NCI-H2227 treated with DMSO at 0.1 percent for 48 hours (cell line): ENCODE data around the gene CIAO2B.
A peak's percentile ranks its signal among the peaks of the same experiment; 100 is the strongest.

Experiments
- DNase-seq: peaks from one replicate; lab custom pipeline; 2025; lab: John Stamatoyannopoulos, UW

The CIAO2B gene

GRCh38 chr16:66919569-66920298 lies 14.5 kb downstream of the CIAO2B start:
- no peak for DNase-seq

GRCh38 chr16:66918803-66919568 lies 15.2 kb downstream of the CIAO2B start, which contains the start of gene CDH16:
Gene CDH16, minus strand, starts transcription at chr16:66918885. Its CDS starts 820 bp downstream, at chr16:66918065.
- no peak for DNase-seq

- no peak for DNase-seq
These were observed 15.8 kb downstream of the CIAO2B start for GRCh38 chr16:66918355-66918754.

- DNase-seq, result no peak
These were observed 16.5 kb downstream of the CIAO2B start for GRCh38 chr16:66917741-66918140.

- DNase-seq, result no peak
These were observed 17.7 kb downstream of the CIAO2B start for GRCh38 chr16:66916518-66916917.

- no peak for DNase-seq
These were observed 19.2 kb downstream of the CIAO2B start for GRCh38 chr16:66915041-66915440.

GRCh38 chr16:66914541-66914940 lies 19.7 kb downstream of the CIAO2B start:
- DNase-seq, result no peak

- DNase-seq, result no peak
These were observed 20.5 kb downstream of the CIAO2B start for GRCh38 chr16:66913711-66914110.

GRCh38 chr16:66913081-66913480 lies 21.1 kb downstream of the CIAO2B start:
- DNase-seq, result no peak

- no peak for DNase-seq
These were observed 22.4 kb downstream of the CIAO2B start for GRCh38 chr16:66911801-66912200.

- no peak for DNase-seq
These were observed 23.1 kb downstream of the CIAO2B start for GRCh38 chr16:66911112-66911511.

GRCh38 chr16:66910175-66910940 lies 23.8 kb downstream of the CIAO2B start:
- no peak for DNase-seq

GRCh38 chr16:66908762-66909559 lies 25.2 kb downstream of the CIAO2B start:
- no peak for DNase-seq

- DNase-seq, result no peak
These were observed 26.1 kb downstream of the CIAO2B start for GRCh38 chr16:66908116-66908515.

- DNase-seq, result no peak
These were observed 27.0 kb downstream of the CIAO2B start for GRCh38 chr16:66906916-66907836.

GRCh38 chr16:66905633-66906539 lies 28.3 kb downstream of the CIAO2B start:
- DNase-seq, result peak; percentile 23

GRCh38 chr16:66904846-66905632 lies 29.2 kb downstream of the CIAO2B start:
- DNase-seq, result no peak

GRCh38 chr16:66904428-66904845 lies 29.8 kb downstream of the CIAO2B start:
- DNase-seq, result no peak
